Common myeloid progenitor, CD34-positive (primary cell): Measurements from ENCODE around the gene CCDC137.

Experiments
- CTCF ChIA-PET: fragments of 350-600 bp; sonication (Branson Sonifier 250); formaldehyde crosslinking; loops from one replicate; lab custom pipeline; 2021; ENCODE audit warnings: antibody characterized with exemption; lab: Charles Lee
- POLR2A ChIA-PET: fragments of 350-600 bp; sonication (Branson Sonifier 250); formaldehyde crosslinking; loops from one replicate; lab custom pipeline; 2021; ENCODE audit warnings: antibody characterized with exemption; lab: Charles Lee
- DNase-seq, 3 donors: peaks; one replicate each; pipeline versions ENCODE4 v3.0.0 to v3.0.0-alpha.2; 2013
- H3K27ac ChIP-seq, 2 experiments: 1 replicate in 1 of 2; 2 replicates in 1 of 2; pipeline ENCODE4 v1.7.0; 2013; ENCODE audit warnings: inconsistent platforms in 2 of 2, low read length in 2 of 2, mild to moderate bottlenecking in 2 of 2, low read depth in 1 of 2, moderate library complexity in 1 of 2; ENCODE audit not compliant: severe bottlenecking in 2 of 2, insufficient read depth in 1 of 2, poor library complexity in 1 of 2
- H3K27me3 ChIP-seq, 5 experiments: replicated peaks in 2 of 5; 1 replicate in 3 of 5; 2 replicates in 2 of 5; pipeline versions ENCODE4 v1.6.1 to v1.7.0; 2013; ENCODE audit warnings: low read length in 4 of 5, mild to moderate bottlenecking in 2 of 5, moderate library complexity in 2 of 5, inconsistent platforms in 1 of 5; ENCODE audit not compliant: insufficient read depth in 5 of 5, control insufficient read depth in 4 of 5
- H3K36me3 ChIP-seq, 4 experiments: 1 replicate in 2 of 4; 2 replicates in 2 of 4; pipeline versions ENCODE4 v1.6.1 to v1.7.0; 2013; ENCODE audit warnings: low read length in 3 of 4, control low read depth in 1 of 4, mild to moderate bottlenecking in 1 of 4; ENCODE audit not compliant: control insufficient read depth in 4 of 4, insufficient read depth in 4 of 4
- H3K4me1 ChIP-seq, 4 experiments: 1 replicate in 3 of 4; 2 replicates in 1 of 4; pipeline versions ENCODE4 v1.6.1 to v1.7.1; 2013; ENCODE audit warnings: low read length in 3 of 4, mild to moderate bottlenecking in 3 of 4, control low read depth in 1 of 4, inconsistent platforms in 1 of 4, moderate library complexity in 1 of 4; ENCODE audit not compliant: control insufficient read depth in 4 of 4, insufficient read depth in 4 of 4; ENCODE audit errors: control extremely low read depth in 1 of 4
- H3K4me3 ChIP-seq, 7 experiments: 1 replicate in 4 of 7; 2 replicates in 3 of 7; pipeline versions ENCODE4 v1.5.1 to v1.7.0; 2013; ENCODE audit warnings: mild to moderate bottlenecking in 7 of 7, low read length in 6 of 7, moderate library complexity in 6 of 7, inconsistent platforms in 2 of 7, low read depth in 2 of 7, control low read depth in 1 of 7; ENCODE audit not compliant: insufficient read depth in 4 of 7, control insufficient read depth in 1 of 7; ENCODE audit errors: extremely low read depth in 1 of 7
- H3K9me3 ChIP-seq, 5 experiments: 1 replicate in 4 of 5; 2 replicates in 1 of 5; pipeline versions ENCODE4 v1.6.1 to v1.7.1; 2013; ENCODE audit warnings: low read length in 4 of 5, mild to moderate bottlenecking in 2 of 5, inconsistent platforms in 1 of 5, low read depth in 1 of 5, moderate library complexity in 1 of 5; ENCODE audit not compliant: control insufficient read depth in 4 of 5, insufficient read depth in 2 of 5; ENCODE audit errors: control extremely low read depth in 1 of 5
- WGBS: methylation state at CpG from one replicate; pipeline ENCODE4 v1.1.5; 2013; ENCODE audit not compliant: insufficient coverage; 5-methylcytosine and 5-hydroxymethylcytosine counted together

The CCDC137 gene

GRCh38 chr17:81714412-81715106, 48.0 kb downstream of the CCDC137 start:
- ChIA-PET POLR2A (interaction anchor here (0.6 to 0.7 kb wide), 2 partner anchors 8 to 145 kb away, joined by 3 read pairs; no protein-coding TSS in a partner anchor), CTCF (interaction anchor here (0.8 to 1.1 kb wide), 2 partner anchors 12 to 39 kb away, joined by 3 to 5 read pairs; no protein-coding TSS in a partner anchor)
- H3K27ac ChIP-seq: no peak overlapping the region
- no peaks in the 10 kb centered on the region for H3K27me3 ChIP-seq
- peaks cover 0 to 22% (median 3%) of the 10 kb centered on the region in 4 experiments for H3K36me3 ChIP-seq
- peaks cover 0 to 43% (median 34%) of the 10 kb centered on the region in 4 experiments for H3K4me1 ChIP-seq
- no peaks in the 10 kb centered on the region for H3K9me3 ChIP-seq
- DNase-seq: no peak
- WGBS: 96% methylated on average over 32 of the region's 39 CpGs
- H3K4me3 ChIP-seq: no peak overlapping the region

GRCh38 chr17:81715107-81715871, 48.8 kb downstream of the CCDC137 start:
- H3K27me3 ChIP-seq: no peaks in the 10 kb centered on the region
- no peak overlapping the region for H3K4me3 ChIP-seq
- no peak overlapping the region for H3K27ac ChIP-seq
- WGBS: 98% methylated on average over 28 of the region's 32 CpGs
- peaks cover 0 to 37% (median 28%) of the 10 kb centered on the region in 4 experiments for H3K4me1 ChIP-seq
- ChIA-PET CTCF (interaction anchor here (0.8 to 1.1 kb wide), 2 partner anchors 13 to 40 kb away, joined by 3 to 5 read pairs; no protein-coding TSS in a partner anchor), POLR2A (interaction anchor here (0.7 kb wide), 1 partner anchor 9 kb away, joined by 3 read pairs; no protein-coding TSS in a partner anchor)
- H3K9me3 ChIP-seq: no peaks in the 10 kb centered on the region
- no peak for DNase-seq
- H3K36me3 ChIP-seq: peaks cover 0 to 26% (median 3%) of the 10 kb centered on the region in 4 experiments

GRCh38 chr17:81715872-81716673, 49.5 kb downstream of the CCDC137 start:
- CTCF ChIA-PET: interaction anchor here (1.3 kb wide), 1 partner anchor 9 kb away, joined by 3 read pairs; no protein-coding TSS in a partner anchor
- peaks cover 0 to 26% (median 3%) of the 10 kb centered on the region in 4 experiments for H3K36me3 ChIP-seq
- 97% methylated on average over 36 of the region's 43 CpGs for WGBS

DNA sequence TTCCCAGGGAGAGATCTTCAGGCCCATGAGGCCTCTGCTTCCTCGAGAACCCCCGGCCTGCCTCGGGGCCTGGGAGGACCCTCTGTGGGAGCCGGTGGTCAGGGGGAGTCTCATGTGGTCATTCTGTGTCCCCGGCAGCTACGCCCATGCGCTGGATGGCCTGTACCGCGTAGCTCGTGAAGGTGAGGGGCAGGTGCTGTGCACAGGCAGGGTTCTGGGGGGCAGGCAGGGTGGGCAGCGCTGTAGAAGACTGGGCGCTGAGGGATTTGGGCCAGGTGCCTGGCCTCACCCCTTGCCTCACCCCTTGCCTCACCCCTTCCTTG, 50.1 kb downstream of the CCDC137 start:
- ChIA-PET CTCF (interaction anchor here (1.3 kb wide), 1 partner anchor 10 kb away, joined by 3 read pairs; no protein-coding TSS in a partner anchor), POLR2A (no interaction called here)
- H3K27me3 ChIP-seq: no peaks in the 10 kb centered on the region
- no peaks in the 10 kb centered on the region for H3K9me3 ChIP-seq
- peaks cover 0 to 30% (median 15%) of the 10 kb centered on the region in 4 experiments for H3K4me1 ChIP-seq
- no peak overlapping the region for H3K4me3 ChIP-seq
- DNase-seq: no peak
- H3K27ac ChIP-seq: no peak overlapping the region
- peaks cover 0 to 26% (median 3%) of the 10 kb centered on the region in 4 experiments for H3K36me3 ChIP-seq
- WGBS: over 99% methylated on average over 12 of the region's 12 CpGs

More at GRCh38 chr17:81715872-81716673, 49.5 kb downstream of the CCDC137 start:
- POLR2A ChIA-PET: no interaction called here
- H3K4me1 ChIP-seq: peaks cover 0 to 33% (median 21%) of the 10 kb centered on the region in 4 experiments
- H3K9me3 ChIP-seq: no peaks in the 10 kb centered on the region
- no peak overlapping the region for H3K27ac ChIP-seq
- no peak for DNase-seq
- H3K4me3 ChIP-seq: no peak overlapping the region
- no peaks in the 10 kb centered on the region for H3K27me3 ChIP-seq

DNA sequence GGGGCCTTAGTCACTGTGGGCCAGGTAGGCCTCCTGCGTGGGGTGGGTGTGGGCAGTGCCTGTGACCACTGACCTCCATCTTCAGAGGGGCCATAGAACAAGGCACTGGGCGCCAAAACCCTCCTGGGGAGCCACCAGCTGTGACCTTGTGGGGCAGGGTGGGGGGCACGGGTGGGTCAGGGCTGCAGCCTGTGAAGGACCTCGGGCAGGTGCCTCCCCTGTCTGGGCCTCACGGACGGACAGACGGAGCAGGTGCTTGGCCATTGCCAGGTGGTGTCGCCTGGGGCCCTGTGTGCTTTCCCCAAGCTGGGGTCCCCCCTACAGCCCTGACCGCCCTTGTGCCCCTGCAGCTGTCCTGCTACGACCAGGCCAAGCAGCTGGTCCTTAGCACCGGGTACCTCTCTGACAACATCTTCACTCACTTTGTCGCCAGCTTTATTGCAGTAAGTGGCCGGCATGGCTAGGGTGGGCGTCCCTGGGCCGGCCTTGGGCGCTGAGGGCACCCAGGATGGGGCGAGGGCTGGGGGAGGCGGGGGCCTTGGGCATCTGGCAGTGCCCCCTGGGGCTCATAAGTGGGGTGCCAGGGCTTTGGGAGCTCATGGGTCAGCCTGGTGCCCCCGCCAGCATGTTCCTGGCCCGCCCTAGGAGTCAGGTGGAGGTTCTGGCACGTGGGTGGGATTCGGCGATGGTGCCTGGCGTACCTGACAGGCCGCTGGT, 50.7 kb downstream of the CCDC137 start:
- H3K36me3 ChIP-seq: peaks cover 0 to 26% (median 3%) of the 10 kb centered on the region in 4 experiments
- POLR2A ChIA-PET: interaction anchor here (0.7 kb wide), 1 partner anchor 189 kb away, joined by 3 read pairs; no protein-coding TSS in a partner anchor

GRCh38 chr17:81717766-81718089, 51.2 kb downstream of the CCDC137 start:
- Histone ChIP-seq H3K36me3 (peaks cover 0 to 26% (median 3%) of the 10 kb centered on the region in 4 experiments), H3K27me3 (no peaks in the 10 kb centered on the region), H3K27ac (no peak overlapping the region), H3K4me1 (peaks cover 0 to 32% (median 13%) of the 10 kb centered on the region in 4 experiments), H3K9me3 (no peaks in the 10 kb centered on the region), H3K4me3 (no peak overlapping the region)
- POLR2A ChIA-PET: interaction anchor here (0.7 kb wide), 1 partner anchor 189 kb away, joined by 3 read pairs; no protein-coding TSS in a partner anchor
- DNase-seq: no peak
- CTCF ChIA-PET: interaction anchor here (1.3 kb wide), 1 partner anchor 11 kb away, joined by 3 read pairs; no protein-coding TSS in a partner anchor
- over 99% methylated on average over 9 of the region's 9 CpGs for WGBS

More for the DNA sequence above, 50.7 kb downstream of the CCDC137 start:
- CTCF ChIA-PET: interaction anchor here (1.3 kb wide), 1 partner anchor 10 kb away, joined by 3 read pairs; no protein-coding TSS in a partner anchor
- DNase-seq: no peak
- Histone ChIP-seq H3K4me1 (peaks cover 0 to 30% (median 14%) of the 10 kb centered on the region in 4 experiments), H3K9me3 (no peaks in the 10 kb centered on the region), H3K27me3 (no peaks in the 10 kb centered on the region), H3K4me3 (no peak overlapping the region), H3K27ac (no peak overlapping the region)
- WGBS: 96% methylated on average over 22 of the region's 25 CpGs
